Esophagus muscularis mucosa (tissue), 4 donors: ENCODE data around the gene PRM3. TPM values are rescaled to one million over a fixed set of nuclear protein-coding genes. Genes with fewer than 3 reads are reported as not detected.

Experiments used
- DNase-seq: peaks from one replicate; pipeline ENCODE4 v3.0.0-alpha.2; 2017; ENCODE audit errors: extremely low spot score
- H3K27ac ChIP-seq, 4 donors: fragments of 200-600 bp; sonication (generic); replicated peaks in 1 of 4; 1 replicate in 3 of 4; 2 replicates in 1 of 4; pipeline ENCODE4 v1.5.1; 2016 to 2019; ENCODE audit warnings: mild to moderate bottlenecking in 1 of 4
- H3K27me3 ChIP-seq, 4 donors: fragments of 200-600 bp; sonication (generic); one replicate each; pipeline versions ENCODE4 v1.5.1 to v1.6.0; 2016 to 2019
- H3K36me3 ChIP-seq, 4 donors: fragments of 200-600 bp; sonication (generic); one replicate each; pipeline ENCODE4 v1.5.1; 2016 to 2019
- H3K4me1 ChIP-seq, 4 donors: fragments of 200-600 bp; sonication (generic); one replicate each; pipeline ENCODE4 v1.5.1; 2016 to 2019
- H3K4me3 ChIP-seq, 4 donors: fragments of 200-600 bp; sonication (generic); 1 replicate in 2 of 4; 2 replicates in 2 of 4; pipeline ENCODE4 v1.5.1; 2016 to 2019; ENCODE audit warnings: mild to moderate bottlenecking in 4 of 4, moderate library complexity in 1 of 4
- H3K9me3 ChIP-seq, 4 donors: fragments of 200-600 bp; sonication (generic); 1 replicate in 3 of 4; 2 replicates in 1 of 4; pipeline ENCODE4 v1.5.1; 2016 to 2019
- CTCF ChIP-seq, 3 experiments: fragments of 200-600 bp in 2 of 3; fragments of 450-650 bp in 1 of 3; sonication (generic) in 2 of 3; IDR thresholded peaks; one replicate each; pipeline ENCODE4 v1.5.1; 2017 to 2019; ENCODE audit warnings: antibody characterized with exemption in 3 of 3, mild to moderate bottlenecking in 2 of 3, moderate library complexity in 1 of 3
- EP300 ChIP-seq: sonication (generic); formaldehyde crosslinking; IDR thresholded peaks from one replicate; pipeline ENCODE4 v1.6.1; 2017; ENCODE audit warnings: antibody characterized with exemption
- POLR2A ChIP-seq: fragments of 450-650 bp; IDR thresholded peaks from one replicate; pipeline ENCODE4 v1.6.1; 2017; ENCODE audit warnings: antibody characterized with exemption, moderate library complexity, mild to moderate bottlenecking, low read depth
- POLR2AphosphoS5 ChIP-seq, 2 donors: sonication (generic); formaldehyde crosslinking; IDR thresholded peaks; one replicate each; pipeline ENCODE4 v1.6.1; 2017; ENCODE audit warnings: antibody characterized with exemption in 2 of 2
- whole genome bisulfite sequencing: methylation state at CpG from one replicate; pipeline ENCODE4 v1.1.5; 2018; 5-methylcytosine and 5-hydroxymethylcytosine counted together
- intact Hi-C: fragments of 100-400 bp; cut with DNase I; formaldehyde crosslinking; loops from one replicate; pipeline ENCODE4 v1.15.1; 2023
- total RNA-seq, 4 donors: library from RNA; depleted of rRNA; stranded (reverse); fragments of >200 nt; gene quantifications; one replicate each; pipeline versions ENCODE4 v1.1.0 to v1.2.1, GENCODE V29; 2016

The PRM3 gene
- total RNA-seq, 4 donors from 2014 or later = not detected

GRCh38 chr16:11232302-11232851 lies 41.1 kb downstream of the PRM3 start:
- Histone ChIP-seq H3K9me3 (no peaks in the 10 kb centered on the region), H3K27me3 (no peaks in the 10 kb centered on the region), H3K36me3 (no peaks in the 10 kb centered on the region), H3K27ac (peak overlapping the region in 1 of 4 donors; percentile 48), H3K4me1 (peaks cover 0 to 10% (median 8%) of the 10 kb centered on the region in 4 donors), H3K4me3 (no peak overlapping the region)
- DNase-seq = no peak
- TF ChIP-seq EP300 (no peak), POLR2A (no peak)
- WGBS = 81% methylated on average over 2 of the region's 3 CpGs
- intact Hi-C loops = no loop called here

- Histone ChIP-seq H3K27me3 (no peaks in the 10 kb centered on the region), H3K4me1 (peaks cover 0 to 10% (median 8%) of the 10 kb centered on the region in 4 donors), H3K27ac (no peak overlapping the region), H3K4me3 (no peak overlapping the region), H3K9me3 (no peaks in the 10 kb centered on the region), H3K36me3 (no peaks in the 10 kb centered on the region)
- DNase-seq = no peak
- TF ChIP-seq POLR2A (no peak), EP300 (no peak), POLR2AphosphoS5 (IDR thresholded peaks at IDR 0.05) (no peak), CTCF (IDR thresholded peaks at IDR 0.05) (no peak)
- intact Hi-C loops = no loop called here
- WGBS = 78% methylated on average over 10 of the region's 10 CpGs
Measured at GRCh38 chr16:11231367-11231970, 42.0 kb downstream of the PRM3 start.

GRCh38 chr16:11229906-11230305 lies 43.5 kb downstream of the PRM3 start:
- H3K27ac ChIP-seq = no peak overlapping the region

GRCh38 chr16:11229432-11229831 lies 44.0 kb downstream of the PRM3 start:
- intact Hi-C loops = no loop called here

More at GRCh38 chr16:11229906-11230305, 43.5 kb downstream of the PRM3 start:
- intact Hi-C loops = no loop called here
- no peak for TF ChIP-seq EP300
- TF ChIP-seq POLR2A = no peak
- TF ChIP-seq CTCF (IDR thresholded peaks at IDR 0.05) = no peak
- no peak for TF ChIP-seq POLR2AphosphoS5 (IDR thresholded peaks at IDR 0.05)
- H3K4me3 ChIP-seq = no peak overlapping the region
- no peaks in the 10 kb centered on the region for H3K27me3 ChIP-seq
- no peaks in the 10 kb centered on the region for H3K36me3 ChIP-seq
- DNase-seq = no peak
- H3K9me3 ChIP-seq = no peaks in the 10 kb centered on the region
- 40% methylated on average over 2 of the region's 4 CpGs for WGBS
- H3K4me1 ChIP-seq = peaks cover 9 to 16% (median 12%) of the 10 kb centered on the region in 4 donors

More at GRCh38 chr16:11229432-11229831, 44.0 kb downstream of the PRM3 start:
- WGBS = 80% methylated on average over 5 of the region's 5 CpGs
- peaks cover 14 to 19% (median 17%) of the 10 kb centered on the region in 4 donors for H3K4me1 ChIP-seq
- H3K27ac ChIP-seq = no peak overlapping the region
- no peaks in the 10 kb centered on the region for H3K27me3 ChIP-seq
- TF ChIP-seq POLR2AphosphoS5 (IDR thresholded peaks at IDR 0.05) (no peak), POLR2A (no peak), EP300 (no peak), CTCF (IDR thresholded peaks at IDR 0.05) (no peak)
- no peaks in the 10 kb centered on the region for H3K9me3 ChIP-seq
- H3K4me3 ChIP-seq = no peak overlapping the region
- no peak for DNase-seq
- H3K36me3 ChIP-seq = no peaks in the 10 kb centered on the region
